ENCODE measurements around the gene CDC34. TPM values are rescaled to one million over a fixed set of nuclear protein-coding genes. Genes with fewer than 3 reads are reported as not detected.

CDC34 gene
- total and polyA plus RNA-seq, 9 of the 15 experiments (the other 6 are each of a cell fraction or from before 2014, with no cell fraction given), result 0.80 to 203 (median 65.5) TPM

- TF ChIP-seq GABPA (tag; conservative IDR thresholded peaks at IDR 0.05; ENCODE audit: low read depth) (peak; percentile 77), CCNT2 (IDR thresholded peaks at IDR 0.05; ENCODE audit: borderline replicate concordance, extremely low read depth, insufficient read length, low read depth, low read length) (peak; percentile 88), DACH1 (IDR thresholded peaks at IDR 0.05; ENCODE audit: partially characterized antibody) (peak; percentile 23), ZNF511 (CRISPR knock-in tag; IDR thresholded peaks at IDR 0.05) (no peak; the same call in 1 of the 2 replicates), ARID3A (IDR thresholded peaks at IDR 0.05; ENCODE audit: borderline replicate concordance, low read depth, low read length) (no peak), KDM2B (CRISPR knock-in tag; IDR thresholded peaks at IDR 0.05) (no peak; the same call in 1 of the 2 replicates), BCLAF1 (IDR thresholded peaks at IDR 0.05; ENCODE audit: borderline replicate concordance in 1 of 2, control insufficient read depth in 1 of 2, low read depth in 2 of 2, low read length in 1 of 2) (peak in 1 of 2 experiments; percentile 95; a peak in 1 of 4 replicates), CTCFL (IDR thresholded peaks at IDR 0.05; ENCODE audit: borderline replicate concordance, insufficient read depth, low read depth, low read length, poor library complexity, severe bottlenecking) (no peak), ZBTB17 (CRISPR knock-in tag; IDR thresholded peaks at IDR 0.05) (peak; percentile 70; the same call in 1 of the 2 replicates), BRF2 (IDR thresholded peaks at IDR 0.05; ENCODE audit: borderline replicate concordance, insufficient read depth, insufficient read length) (no peak), ETV6 (IDR thresholded peaks at IDR 0.05; ENCODE audit: borderline replicate concordance in 1 of 2, low read depth in 2 of 2, low read length in 1 of 2) (no peak), ETV6 (CRISPR knock-in tag; IDR thresholded peaks at IDR 0.05; ENCODE audit: borderline replicate concordance) (peak; percentile 77; the same call in 1 of the 2 replicates), HINFP (tag; conservative IDR thresholded peaks at IDR 0.05; ENCODE audit: low read depth) (no peak)
These were observed 42.8 kb upstream of the CDC34 start (continued) for GRCh38 chr19:488505-489417.

All from K562 (cell line).